Astrocyte (in vitro differentiated cells and primary cell): ENCODE results near the gene ASF1A.

ENCODE experiments used
- EZH2 ChIP-seq: IDR thresholded peaks from 2 replicates; pipeline ENCODE4 v1.6.1; 2012; ENCODE audit warnings: mild to moderate bottlenecking, low read length, inconsistent platforms; ENCODE audit not compliant: insufficient read depth
- TF ChIP-seq, protein P1 (sequence below): IDR thresholded peaks from 2 replicates; pipeline ENCODE4 v1.5.1; 2011; ENCODE audit warnings: low read depth, mild to moderate bottlenecking, inconsistent platforms, low read length, moderate library complexity; ENCODE audit not compliant: insufficient read depth

DNA sequence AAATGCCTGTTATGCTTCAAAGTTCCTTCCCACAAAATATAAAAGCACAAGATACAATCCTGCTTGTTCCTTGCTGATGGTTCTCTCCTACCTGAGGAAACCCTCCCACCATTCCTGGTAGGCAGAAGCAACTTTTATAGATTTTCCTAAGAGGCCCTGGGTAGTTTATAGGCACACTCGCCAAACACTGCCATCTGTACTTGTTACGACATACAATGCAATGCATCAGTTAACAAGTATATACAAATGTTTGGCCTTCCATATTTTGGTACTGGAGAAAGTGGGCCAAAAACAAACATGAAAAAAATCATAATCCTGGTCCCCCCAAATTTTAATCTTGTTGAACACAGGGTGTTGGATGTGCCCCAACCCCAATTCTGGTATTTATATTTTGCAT, 24.4 kb downstream of the ASF1A start:
- TF ChIP-seq, protein P1, sequence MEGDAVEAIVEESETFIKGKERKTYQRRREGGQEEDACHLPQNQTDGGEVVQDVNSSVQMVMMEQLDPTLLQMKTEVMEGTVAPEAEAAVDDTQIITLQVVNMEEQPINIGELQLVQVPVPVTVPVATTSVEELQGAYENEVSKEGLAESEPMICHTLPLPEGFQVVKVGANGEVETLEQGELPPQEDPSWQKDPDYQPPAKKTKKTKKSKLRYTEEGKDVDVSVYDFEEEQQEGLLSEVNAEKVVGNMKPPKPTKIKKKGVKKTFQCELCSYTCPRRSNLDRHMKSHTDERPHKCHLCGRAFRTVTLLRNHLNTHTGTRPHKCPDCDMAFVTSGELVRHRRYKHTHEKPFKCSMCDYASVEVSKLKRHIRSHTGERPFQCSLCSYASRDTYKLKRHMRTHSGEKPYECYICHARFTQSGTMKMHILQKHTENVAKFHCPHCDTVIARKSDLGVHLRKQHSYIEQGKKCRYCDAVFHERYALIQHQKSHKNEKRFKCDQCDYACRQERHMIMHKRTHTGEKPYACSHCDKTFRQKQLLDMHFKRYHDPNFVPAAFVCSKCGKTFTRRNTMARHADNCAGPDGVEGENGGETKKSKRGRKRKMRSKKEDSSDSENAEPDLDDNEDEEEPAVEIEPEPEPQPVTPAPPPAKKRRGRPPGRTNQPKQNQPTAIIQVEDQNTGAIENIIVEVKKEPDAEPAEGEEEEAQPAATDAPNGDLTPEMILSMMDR: no peak
- no peak for TF ChIP-seq EZH2
